Neural progenitor cell (in vitro differentiated cells): ENCODE measurements around the gene KCNQ1. TPM values are rescaled to one million over a fixed set of nuclear protein-coding genes. Genes with fewer than 3 reads are reported as not detected.
A peak's percentile ranks its signal among the peaks of the same experiment; 100 is the strongest.

Experiments
- DNase-seq: peaks from one replicate; pipeline ENCODE4 v3.0.0-alpha.2; 2016; ENCODE audit warnings: low spot score
- H2AFZ ChIP-seq: fragments of 200-600 bp; sonication (generic); replicated peaks from 2 replicates; pipeline ENCODE4 v1.6.1; 2016; ENCODE audit warnings: antibody characterized with exemption
- H3F3A ChIP-seq: fragments of 200-600 bp; sonication (generic); 2 replicates; pipeline ENCODE4 v1.6.1; 2016; ENCODE audit warnings: antibody characterized with exemption, low read depth
- H3K27ac ChIP-seq: fragments of 200-600 bp; sonication (generic); 2 replicates; pipeline ENCODE4 v1.5.1; 2016; ENCODE audit warnings: mild to moderate bottlenecking
- H3K27me3 ChIP-seq: fragments of 200-600 bp; sonication (generic); 2 replicates; pipeline ENCODE4 v1.6.1; 2016; ENCODE audit warnings: mild to moderate bottlenecking, moderate library complexity
- H3K36me3 ChIP-seq: fragments of 200-600 bp; sonication (generic); 2 replicates; pipeline ENCODE4 v1.5.1; 2016
- H3K4me1 ChIP-seq: fragments of 200-600 bp; sonication (generic); 2 replicates; pipeline ENCODE4 v1.6.1; 2016; ENCODE audit warnings: mixed run types
- H3K4me2 ChIP-seq: fragments of 200-600 bp; sonication (generic); 2 replicates; pipeline ENCODE4 v1.6.1; 2016
- H3K4me3 ChIP-seq: fragments of 200-600 bp; sonication (generic); 2 replicates; pipeline ENCODE4 v1.5.1; 2016
- H3K79me2 ChIP-seq: fragments of 200-600 bp; sonication (generic); 2 replicates; pipeline ENCODE4 v1.6.1; 2016; ENCODE audit warnings: low read depth
- H3K9ac ChIP-seq: fragments of 200-600 bp; sonication (generic); 2 replicates; pipeline ENCODE4 v1.6.1; 2016
- H3K9me3 ChIP-seq: fragments of 200-600 bp; sonication (generic); 2 replicates; pipeline ENCODE4 v1.5.1; 2016; ENCODE audit warnings: low read depth
- H4K20me1 ChIP-seq: fragments of 200-600 bp; sonication (generic); 2 replicates; pipeline ENCODE4 v1.6.1; 2016; ENCODE audit warnings: low read depth
- H3K27ac Mint-ChIP-seq: 3 replicates; pipeline ENCODE4 v1.8.0; 2021; ENCODE audit warnings: mixed read lengths
- H3K27me3 Mint-ChIP-seq: 2 replicates; pipeline ENCODE4 v1.8.0; 2022; ENCODE audit warnings: low read depth, mild to moderate bottlenecking, inconsistent platforms, moderate library complexity, mixed read lengths; ENCODE audit not compliant: insufficient read depth
- H3K36me3 Mint-ChIP-seq: 3 replicates; pipeline ENCODE4 v1.8.0; 2021; ENCODE audit warnings: mixed read lengths
- H3K4me1 Mint-ChIP-seq: 3 replicates; pipeline ENCODE4 v1.8.0; 2021; ENCODE audit warnings: mixed read lengths
- H3K4me3 Mint-ChIP-seq: 3 replicates; pipeline ENCODE4 v1.8.0; 2021; ENCODE audit warnings: mild to moderate bottlenecking, moderate library complexity, mixed read lengths
- H3K9me3 Mint-ChIP-seq: 3 replicates; pipeline ENCODE4 v1.8.0; 2020; ENCODE audit warnings: mixed read lengths
- EZH2 ChIP-seq: fragments of 200-600 bp; sonication (generic); IDR thresholded peaks from 2 replicates; pipeline ENCODE4 v1.6.1; 2017; ENCODE audit warnings: antibody characterized with exemption, mild to moderate bottlenecking, moderate library complexity
- EZH2phosphoT487 ChIP-seq: fragments of 200-600 bp; sonication (generic); IDR thresholded peaks from 2 replicates; pipeline ENCODE4 v1.6.1; 2017; ENCODE audit warnings: antibody characterized with exemption
- total RNA-seq: library from RNA; depleted of rRNA; stranded (reverse); fragments of >200 nt; gene quantifications from 2 replicates; pipeline ENCODE4 v1.2.3, GENCODE V29; 2015; ENCODE audit warnings: low replicate concordance
- TF ChIP-seq, protein P1 (sequence below): fragments of 200-600 bp; sonication (generic); IDR thresholded peaks from 2 replicates; pipeline ENCODE4 v1.5.1; 2017; ENCODE audit warnings: antibody characterized with exemption, mild to moderate bottlenecking

KCNQ1 gene
- total RNA-seq, 1 donor from 2014 or later, result 0.11 TPM

DNA sequence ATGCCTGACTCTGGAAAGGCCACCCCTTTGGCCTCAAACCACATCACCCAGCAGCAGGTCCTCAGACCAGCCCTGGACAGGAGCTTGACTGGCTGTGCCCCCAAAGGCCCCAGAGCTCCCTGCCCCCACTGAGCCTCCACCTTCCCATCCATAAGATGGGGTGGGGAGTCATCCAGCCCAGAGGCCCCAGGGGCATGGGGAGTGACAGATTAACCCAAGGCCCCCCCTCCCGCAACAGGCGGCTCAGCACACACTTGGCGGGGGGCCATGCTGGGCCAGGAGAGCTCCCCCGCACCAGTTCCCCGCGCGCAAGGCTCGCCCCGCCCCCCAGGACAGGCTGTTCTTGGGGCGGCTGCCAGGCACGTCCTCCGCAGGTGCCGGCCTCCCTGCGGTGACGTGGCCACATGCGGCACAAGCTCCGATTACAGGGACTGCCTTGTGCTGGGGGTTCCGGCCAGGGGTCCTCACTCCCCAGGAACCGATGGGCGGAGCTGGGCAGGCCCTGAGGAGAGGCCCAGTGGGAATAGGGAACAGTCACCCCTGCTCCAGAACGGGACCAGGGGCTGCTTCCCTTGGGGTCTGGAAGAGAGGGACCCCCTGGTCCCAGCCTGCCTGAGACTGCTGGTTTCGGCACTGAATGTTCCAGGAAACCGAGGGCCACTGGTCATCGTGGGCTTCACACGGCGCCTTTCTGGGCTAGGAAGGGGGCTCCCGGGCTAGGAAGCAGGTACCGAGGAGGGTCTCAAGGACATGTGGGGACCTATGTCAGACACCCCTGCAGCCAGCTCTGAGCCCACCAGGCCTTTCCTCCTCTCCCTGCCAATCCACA lies 445.9 kb downstream of the KCNQ1 start:
- Histone ChIP-seq H3K27me3 (peaks cover 23% of the 10 kb centered on the region), H3K36me3 (no peaks in the 10 kb centered on the region), H3K79me2 (no peaks in the 10 kb centered on the region), H4K20me1 (no peaks in the 10 kb centered on the region), H3K4me2 (no peak overlapping the region), H3K9me3 (no peaks in the 10 kb centered on the region), H3K9ac (no peak overlapping the region), H2AFZ (no peak overlapping the region), H3K4me1 (peaks cover 24% of the 10 kb centered on the region), H3K4me3 (no peak overlapping the region), H3F3A (peaks cover 34% of the 10 kb centered on the region), H3K27ac (no peak overlapping the region)
- Mint-ChIP-seq H3K27me3 (peaks cover 4% of the 10 kb centered on the region), H3K27ac (no peak overlapping the region), H3K9me3 (no peaks in the 10 kb centered on the region), H3K36me3 (no peaks in the 10 kb centered on the region), H3K4me1 (peaks cover 34% of the 10 kb centered on the region), H3K4me3 (no peak overlapping the region)
- TF ChIP-seq, protein P1, sequence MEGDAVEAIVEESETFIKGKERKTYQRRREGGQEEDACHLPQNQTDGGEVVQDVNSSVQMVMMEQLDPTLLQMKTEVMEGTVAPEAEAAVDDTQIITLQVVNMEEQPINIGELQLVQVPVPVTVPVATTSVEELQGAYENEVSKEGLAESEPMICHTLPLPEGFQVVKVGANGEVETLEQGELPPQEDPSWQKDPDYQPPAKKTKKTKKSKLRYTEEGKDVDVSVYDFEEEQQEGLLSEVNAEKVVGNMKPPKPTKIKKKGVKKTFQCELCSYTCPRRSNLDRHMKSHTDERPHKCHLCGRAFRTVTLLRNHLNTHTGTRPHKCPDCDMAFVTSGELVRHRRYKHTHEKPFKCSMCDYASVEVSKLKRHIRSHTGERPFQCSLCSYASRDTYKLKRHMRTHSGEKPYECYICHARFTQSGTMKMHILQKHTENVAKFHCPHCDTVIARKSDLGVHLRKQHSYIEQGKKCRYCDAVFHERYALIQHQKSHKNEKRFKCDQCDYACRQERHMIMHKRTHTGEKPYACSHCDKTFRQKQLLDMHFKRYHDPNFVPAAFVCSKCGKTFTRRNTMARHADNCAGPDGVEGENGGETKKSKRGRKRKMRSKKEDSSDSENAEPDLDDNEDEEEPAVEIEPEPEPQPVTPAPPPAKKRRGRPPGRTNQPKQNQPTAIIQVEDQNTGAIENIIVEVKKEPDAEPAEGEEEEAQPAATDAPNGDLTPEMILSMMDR, result no peak
- no peak for TF ChIP-seq EZH2
- TF ChIP-seq EZH2phosphoT487, result no peak
- DNase-seq, result peak; percentile 29

DNA sequence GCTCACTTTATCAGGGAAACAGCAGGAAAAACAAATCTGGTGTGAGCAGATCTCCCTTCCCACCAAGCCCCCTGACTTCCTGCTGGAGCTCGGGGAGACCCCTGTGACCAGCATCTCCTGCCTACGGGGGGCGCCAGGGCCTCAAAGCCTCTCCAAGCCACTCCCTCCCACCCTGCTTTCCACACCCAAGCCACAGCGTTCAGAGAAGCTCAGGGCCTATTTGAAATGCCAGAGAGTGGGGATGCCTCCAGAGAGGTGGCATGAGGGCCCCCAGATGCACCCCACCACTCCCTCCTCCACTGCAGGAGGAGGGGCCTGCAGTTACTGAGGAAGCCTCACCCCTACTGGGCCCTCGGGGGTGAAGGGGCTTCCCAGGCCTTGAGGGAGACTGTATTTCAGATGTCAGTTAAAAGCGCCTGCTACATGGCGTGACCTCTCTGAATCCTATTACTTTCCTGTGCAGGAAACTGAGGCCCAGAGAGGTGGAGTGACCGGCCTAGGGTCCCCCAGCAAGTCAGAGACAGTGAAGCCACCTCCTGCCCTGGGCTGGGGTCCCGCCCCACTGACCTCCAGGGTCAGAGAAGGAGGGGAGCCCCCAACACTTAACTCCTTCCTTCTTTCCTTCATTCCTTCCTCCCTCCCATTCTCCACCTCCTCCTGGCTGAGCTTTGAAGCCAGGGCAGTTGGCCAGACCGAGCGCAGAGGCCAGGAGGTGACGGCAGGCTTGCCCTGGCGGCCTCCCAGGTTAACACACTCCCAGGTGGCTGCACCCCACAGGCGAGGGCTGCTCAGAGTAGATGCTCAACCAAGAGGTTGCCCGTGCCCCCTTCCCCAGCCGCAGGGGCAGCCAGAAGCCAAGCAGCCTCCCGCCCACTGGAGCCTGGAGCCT lies 446.8 kb downstream of the KCNQ1 start:
- Histone ChIP-seq H3F3A (peaks cover 30% of the 10 kb centered on the region), H3K9ac (no peak overlapping the region), H3K27me3 (peaks cover 23% of the 10 kb centered on the region), H2AFZ (no peak overlapping the region), H3K4me2 (peak overlapping the region; percentile 72), H3K79me2 (no peaks in the 10 kb centered on the region), H4K20me1 (no peaks in the 10 kb centered on the region), H3K9me3 (no peaks in the 10 kb centered on the region), H3K36me3 (no peaks in the 10 kb centered on the region), H3K4me3 (no peak overlapping the region), H3K4me1 (peaks cover 21% of the 10 kb centered on the region), H3K27ac (no peak overlapping the region)
- peak; percentile 61 for DNase-seq
- peaks cover 32% of the 10 kb centered on the region for H3K4me1 Mint-ChIP-seq
- H3K4me3 Mint-ChIP-seq, result peak overlapping the region; percentile 57
- H3K27ac Mint-ChIP-seq, result no peak overlapping the region
- peaks cover 4% of the 10 kb centered on the region for H3K27me3 Mint-ChIP-seq
- no peaks in the 10 kb centered on the region for H3K36me3 Mint-ChIP-seq
- TF ChIP-seq, protein P1, result peak; percentile 37
- TF ChIP-seq EZH2phosphoT487, result no peak
- H3K9me3 Mint-ChIP-seq, result no peaks in the 10 kb centered on the region

DNA sequence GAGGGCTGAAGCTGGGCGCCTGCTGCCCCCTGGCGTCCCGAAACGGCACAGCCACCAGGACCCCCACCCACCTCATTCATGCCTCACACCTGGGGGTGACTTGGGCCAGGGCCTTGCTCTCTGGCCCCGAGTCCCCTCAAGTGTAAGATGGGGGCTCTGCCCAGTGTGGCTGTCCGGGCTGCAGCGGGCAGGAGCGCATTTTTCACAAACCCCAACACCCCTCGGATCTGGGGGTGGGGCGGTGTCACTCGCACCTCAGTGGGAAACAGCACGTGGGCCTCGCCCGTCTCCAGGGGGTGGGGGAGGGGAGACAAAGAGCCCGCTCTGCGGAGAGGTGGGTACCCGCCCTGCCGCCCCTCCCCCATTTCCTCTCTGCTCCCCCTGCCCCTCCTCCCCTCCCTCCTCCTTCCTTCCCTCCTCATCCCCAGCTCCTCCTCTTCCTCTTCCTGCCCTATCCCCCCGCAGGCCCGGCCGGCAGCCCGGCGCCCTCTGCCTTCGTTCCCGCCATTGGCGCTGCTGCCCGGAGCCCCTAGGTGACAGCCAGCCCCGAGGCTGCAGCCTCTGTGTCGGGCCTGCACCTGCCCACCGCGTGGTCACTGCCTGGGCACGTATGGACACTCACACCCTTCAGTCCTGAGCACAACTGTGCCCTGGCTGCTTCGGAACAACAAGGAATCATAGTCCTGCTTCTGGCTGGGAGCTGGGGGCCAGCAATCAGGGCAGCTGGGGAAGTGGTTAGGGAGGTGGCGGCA lies 447.6 kb downstream of the KCNQ1 start:
- Histone ChIP-seq H3K9me3 (no peaks in the 10 kb centered on the region), H3K4me1 (peaks cover 14% of the 10 kb centered on the region), H2AFZ (peak overlapping the region; percentile 87), H4K20me1 (no peaks in the 10 kb centered on the region), H3K4me3 (peak overlapping the region; percentile 37), H3F3A (peaks cover 22% of the 10 kb centered on the region), H3K4me2 (peak overlapping the region; percentile 72), H3K27me3 (peaks cover 15% of the 10 kb centered on the region), H3K79me2 (no peaks in the 10 kb centered on the region), H3K27ac (no peak overlapping the region), H3K9ac (no peak overlapping the region), H3K36me3 (no peaks in the 10 kb centered on the region)
- H3K27me3 Mint-ChIP-seq, result peaks cover 2% of the 10 kb centered on the region
- DNase-seq, result peak; percentile 84
- H3K4me1 Mint-ChIP-seq, result peaks cover 24% of the 10 kb centered on the region
- H3K4me3 Mint-ChIP-seq, result peak overlapping the region; percentile 80
- peak overlapping the region; percentile 33 for H3K27ac Mint-ChIP-seq
- no peaks in the 10 kb centered on the region for H3K9me3 Mint-ChIP-seq
- TF ChIP-seq EZH2phosphoT487, result no peak
- TF ChIP-seq, protein P1, result peak; percentile 94
- no peaks in the 10 kb centered on the region for H3K36me3 Mint-ChIP-seq
